D721Med (cell line): Measurements from ENCODE around the gene CRISPLD2.

Experiments
- DNase-seq: peaks from one replicate; pipeline ENCODE4 v3.0.0; 2011; ENCODE audit warnings: low spot score; ENCODE audit not compliant: insufficient read length
- FAIRE-seq: peaks from 2 replicates; lab custom pipeline; 2011; peaks lifted over from hg19 to GRCh38; lab: Jason Lieb, UNC
- CTCF ChIP-seq: IDR thresholded peaks from 2 replicates; pipeline ENCODE4 v1.5.1; 2012; ENCODE audit warnings: mild to moderate bottlenecking, control low read depth; ENCODE audit not compliant: insufficient read depth; ENCODE audit errors: missing control alignments

Gene CRISPLD2

GRCh38 chr16:84833144-84833500, 13.3 kb downstream of the CRISPLD2 start:
- no peak for TF ChIP-seq CTCF
- FAIRE-seq (no peak), DNase-seq (no peak)

DNA sequence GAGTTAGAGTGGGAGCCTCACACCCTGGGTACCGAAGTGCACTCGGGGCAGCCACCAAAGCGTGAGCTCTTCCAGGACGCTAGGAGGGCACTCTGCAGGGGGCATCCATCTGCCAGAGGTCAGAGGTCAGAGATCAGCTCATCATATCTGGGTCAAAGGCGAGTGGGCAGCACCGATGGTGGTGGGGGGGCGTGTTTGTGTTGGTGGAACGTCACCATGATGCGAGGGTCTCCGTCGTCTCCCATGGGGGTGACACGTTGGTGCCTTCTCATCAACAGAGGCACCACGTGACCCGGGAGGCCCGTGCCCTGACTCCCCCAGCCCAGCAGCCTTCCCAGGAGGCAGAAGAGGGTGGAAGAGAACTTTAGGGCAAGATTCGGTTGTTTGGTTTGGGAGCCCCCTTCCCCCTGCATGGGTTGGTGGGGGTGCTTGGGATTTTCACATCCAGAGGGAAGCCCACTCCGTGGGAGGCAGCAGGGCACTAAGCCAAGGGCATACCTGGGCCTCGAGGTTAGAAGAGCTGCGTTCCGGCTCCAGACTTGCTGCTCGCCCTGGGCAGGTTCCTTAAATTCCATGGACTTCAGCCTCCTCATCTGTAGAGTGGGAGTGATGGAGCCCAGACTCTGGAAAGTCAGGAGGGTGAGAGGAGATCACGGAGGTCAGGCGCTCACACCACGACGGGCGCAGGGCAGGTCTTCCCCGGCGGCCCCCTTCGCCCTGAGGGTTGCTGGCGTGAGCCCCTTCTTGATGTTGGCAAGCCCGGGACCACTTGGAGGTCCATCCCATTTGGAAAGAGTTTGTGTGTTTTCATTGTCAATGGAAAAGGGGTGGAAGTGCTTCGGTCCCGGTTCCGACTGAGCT, 14.0 kb downstream of the CRISPLD2 start:
- no peak for TF ChIP-seq CTCF
- FAIRE-seq (no peak), DNase-seq (no peak)

GRCh38 chr16:84834403-84834772, 14.6 kb downstream of the CRISPLD2 start:
- no peak for FAIRE-seq
- no peak for DNase-seq
- no peak for TF ChIP-seq CTCF

- DNase-seq (no peak), FAIRE-seq (no peak)
- TF ChIP-seq CTCF, result no peak
Measured at GRCh38 chr16:84836234-84836647, 16.5 kb downstream of the CRISPLD2 start.

DNA sequence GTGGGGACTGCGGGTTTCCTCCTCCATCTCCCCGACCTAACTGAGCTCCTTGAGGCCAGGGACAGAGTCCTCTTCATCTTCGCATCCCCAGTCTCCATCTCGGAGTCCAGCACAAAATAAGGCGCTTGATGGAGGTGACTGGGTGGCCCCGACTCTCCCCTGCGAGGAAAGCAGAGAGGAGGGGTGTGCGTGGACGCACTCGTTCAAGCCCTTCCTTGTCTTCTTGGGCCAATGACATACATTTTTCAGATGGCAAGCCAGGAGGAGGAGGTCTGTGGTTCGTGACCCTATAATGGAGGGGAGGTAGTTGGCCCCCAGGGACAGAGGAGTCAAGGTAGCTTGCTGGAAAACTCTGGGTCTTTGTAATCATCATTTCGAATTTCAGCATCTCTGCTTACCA, 17.2 kb downstream of the CRISPLD2 start:
- TF ChIP-seq CTCF, result no peak
- FAIRE-seq (no peak), DNase-seq (no peak)

DNA sequence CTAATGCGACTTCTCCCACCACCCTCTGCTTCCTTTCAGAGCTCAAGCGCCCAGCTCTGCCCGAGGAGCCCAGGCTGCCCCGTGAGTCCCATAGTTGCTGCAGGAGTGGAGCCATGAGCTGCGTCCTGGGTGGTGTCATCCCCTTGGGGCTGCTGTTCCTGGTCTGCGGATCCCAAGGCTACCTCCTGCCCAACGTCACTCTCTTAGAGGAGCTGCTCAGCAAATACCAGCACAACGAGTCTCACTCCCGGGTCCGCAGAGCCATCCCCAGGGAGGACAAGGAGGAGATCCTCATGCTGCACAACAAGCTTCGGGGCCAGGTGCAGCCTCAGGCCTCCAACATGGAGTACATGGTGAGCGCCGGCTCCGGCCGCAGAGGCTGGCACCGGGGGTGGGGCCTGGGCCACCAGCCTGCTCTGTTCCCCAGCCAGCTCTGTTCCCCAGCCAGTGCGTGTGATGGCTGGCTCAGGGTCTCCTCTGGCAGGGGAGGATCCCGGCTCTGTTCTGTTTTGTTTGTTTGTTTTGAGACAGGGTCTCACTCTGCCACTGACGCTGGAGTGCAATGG, 18.7 kb downstream of the CRISPLD2 start:
- FAIRE-seq (no peak), DNase-seq (no peak)
- no peak for TF ChIP-seq CTCF

- no peak for TF ChIP-seq CTCF
- FAIRE-seq, result no peak
Measured at GRCh38 chr16:84839054-84839453, 19.3 kb downstream of the CRISPLD2 start.

More at GRCh38 chr16:84839054-84839453, 19.3 kb downstream of the CRISPLD2 start:
- DNase-seq, result no peak
